CD4-positive, alpha-beta T cell (primary cell): ENCODE measurements around the gene IFT81. TPM values are rescaled to one million over a fixed set of nuclear protein-coding genes. Genes with fewer than 3 reads are reported as not detected.

Experiments
- ATAC-seq: fragments of 200-7000 bp; cut with Tn5 transposase; one replicate; pipeline ENCODE4 v1.10.0; 2022; ENCODE audit warnings: mild to moderate bottlenecking; ENCODE audit not compliant: poor library complexity
- CTCF ChIA-PET: fragments of 350-600 bp; sonication (Branson Sonifier 250); formaldehyde crosslinking; loops from one replicate; lab custom pipeline; 2021; ENCODE audit warnings: antibody characterized with exemption, inconsistent platforms; lab: Charles Lee
- POLR2A ChIA-PET: fragments of 350-600 bp; sonication (Branson Sonifier 250); formaldehyde crosslinking; loops from one replicate; lab custom pipeline; 2021; ENCODE audit warnings: antibody characterized with exemption, inconsistent platforms; lab: Charles Lee
- DNase-seq, 14 experiments: peaks; one replicate each; pipeline ENCODE4 v3.0.0-alpha.2; 2013 to 2020; ENCODE audit warnings: mixed read lengths in 2 of 14
- H3K27ac ChIP-seq, 2 donors: one replicate each; pipeline versions ENCODE4 v1.5.1 to v1.7.0; 2013; ENCODE audit warnings: low read length in 2 of 2, low read depth in 1 of 2, mild to moderate bottlenecking in 1 of 2
- H3K27me3 ChIP-seq, 2 experiments: 1 replicate in 1 of 2; 2 replicates in 1 of 2; pipeline versions ENCODE4 v1.6.1 to v1.7.0; 2013; ENCODE audit warnings: low read length in 2 of 2, control low read depth in 1 of 2, mild to moderate bottlenecking in 1 of 2, moderate library complexity in 1 of 2; ENCODE audit not compliant: insufficient read depth in 2 of 2, control insufficient read depth in 1 of 2
- H3K36me3 ChIP-seq: one replicate; pipeline ENCODE4 v1.6.1; 2013; ENCODE audit warnings: low read length, control low read depth; ENCODE audit not compliant: insufficient read depth
- H3K4me1 ChIP-seq: one replicate; pipeline ENCODE4 v1.6.1; 2013; ENCODE audit warnings: low read length, control low read depth; ENCODE audit not compliant: insufficient read depth
- H3K4me3 ChIP-seq: one replicate; pipeline ENCODE4 v1.5.1; 2013; ENCODE audit warnings: mild to moderate bottlenecking, low read length, moderate library complexity
- H3K9me3 ChIP-seq, 2 experiments: 1 replicate in 1 of 2; 2 replicates in 1 of 2; pipeline versions ENCODE4 v1.6.1 to v1.7.0; 2013; ENCODE audit warnings: low read length in 2 of 2, mild to moderate bottlenecking in 2 of 2, control low read depth in 1 of 2, moderate library complexity in 1 of 2; ENCODE audit not compliant: control insufficient read depth in 1 of 2, insufficient read depth in 1 of 2
- H3K27ac Mint-ChIP-seq: one replicate; pipeline ENCODE4 v1.8.0; 2020; ENCODE audit warnings: mixed read lengths
- H3K27me3 Mint-ChIP-seq: one replicate; pipeline ENCODE4 v1.8.0; 2021; ENCODE audit warnings: mixed read lengths
- H3K36me3 Mint-ChIP-seq: one replicate; pipeline ENCODE4 v1.8.0; 2021; ENCODE audit warnings: low read depth, mixed read lengths
- H3K4me1 Mint-ChIP-seq: one replicate; pipeline ENCODE4 v1.8.0; 2021; ENCODE audit warnings: low read depth, mixed read lengths
- H3K4me3 Mint-ChIP-seq: one replicate; pipeline ENCODE4 v1.8.0; 2020; ENCODE audit warnings: mild to moderate bottlenecking, mixed read lengths
- H3K9me3 Mint-ChIP-seq: one replicate; pipeline ENCODE4 v1.8.0; 2020; ENCODE audit warnings: mixed read lengths
- CTCF ChIP-seq: fragments of 200-600 bp; IDR thresholded peaks from one replicate; pipeline ENCODE4 v1.8.0; 2022; ENCODE audit warnings: antibody characterized with exemption, mild to moderate bottlenecking
- intact Hi-C, 2 experiments: fragments of 100-400 bp; cut with DNase I in 1 of 2; cut with micrococcal nuclease in 1 of 2; formaldehyde crosslinking; loops; one replicate each; pipeline versions ENCODE4 v1.15.1 to v1.9.0; 2023 to 2025; cut with DNase I, micrococcal nuclease
- total RNA-seq, 174 experiments: library from RNA in 2 of 174; stranded (reverse) in 2 of 174; gene quantifications; one replicate each; pipeline ENCODE4 v1.2.3 and lab custom pipeline; 2021 to 2026

Gene IFT81
- total RNA-seq, 2 experiments from 2014 or later, result 0.41 to 1.1 TPM

- ChIA-PET POLR2A (no interaction called here), CTCF (no interaction called here)
- Histone ChIP-seq H3K4me3 (no peak overlapping the region), H3K9me3 (no peaks in the 10 kb centered on the region), H3K27ac (no peak overlapping the region), H3K36me3 (no peaks in the 10 kb centered on the region), H3K4me1 (no peaks in the 10 kb centered on the region), H3K27me3 (no peaks in the 10 kb centered on the region)
- Mint-ChIP-seq H3K4me3 (no peak overlapping the region), H3K9me3 (peaks cover 2% of the 10 kb centered on the region), H3K27me3 (no peaks in the 10 kb centered on the region), H3K27ac (no peak overlapping the region), H3K4me1 (no peaks in the 10 kb centered on the region), H3K36me3 (no peaks in the 10 kb centered on the region)
- no peak for ATAC-seq
- intact Hi-C loops, result no loop called here
- TF ChIP-seq CTCF, result no peak
- DNase-seq, result no peak
These were observed 94.0 kb downstream of the IFT81 start for GRCh38 chr12:110217996-110218674.

- no peaks in the 10 kb centered on the region for H3K36me3 Mint-ChIP-seq
- H3K27me3 ChIP-seq, result no peaks in the 10 kb centered on the region
- H3K27me3 Mint-ChIP-seq, result no peaks in the 10 kb centered on the region
- no peak overlapping the region for H3K4me3 Mint-ChIP-seq
- H3K27ac ChIP-seq, result no peak overlapping the region
- intact Hi-C loops, result no loop called here
- no peak for DNase-seq
- no peaks in the 10 kb centered on the region for H3K9me3 Mint-ChIP-seq
- TF ChIP-seq CTCF, result no peak
- no peak overlapping the region for H3K27ac Mint-ChIP-seq
- ChIA-PET CTCF (interaction anchor here (1.2 kb wide), 1 partner anchor 84 kb away, joined by 3 read pairs; no protein-coding TSS in a partner anchor), POLR2A (no interaction called here)
- H3K9me3 ChIP-seq, result no peaks in the 10 kb centered on the region
- no peaks in the 10 kb centered on the region for H3K36me3 ChIP-seq
- ATAC-seq, result no peak
- H3K4me3 ChIP-seq, result no peak overlapping the region
- no peaks in the 10 kb centered on the region for H3K4me1 ChIP-seq
- no peaks in the 10 kb centered on the region for H3K4me1 Mint-ChIP-seq
These were observed 97.9 kb downstream of the IFT81 start for GRCh38 chr12:110222027-110222426.

GRCh38 chr12:110222433-110222832 lies 98.3 kb downstream of the IFT81 start:
- no peaks in the 10 kb centered on the region for H3K27me3 ChIP-seq
- intact Hi-C loops, result no loop called here
- no peaks in the 10 kb centered on the region for H3K4me1 ChIP-seq
- no peaks in the 10 kb centered on the region for H3K9me3 ChIP-seq
- no peaks in the 10 kb centered on the region for H3K36me3 ChIP-seq
- H3K9me3 Mint-ChIP-seq, result no peaks in the 10 kb centered on the region
- H3K27me3 Mint-ChIP-seq, result no peaks in the 10 kb centered on the region
- no peak for DNase-seq
- no peaks in the 10 kb centered on the region for H3K4me1 Mint-ChIP-seq
- no peak overlapping the region for H3K4me3 Mint-ChIP-seq
- H3K27ac ChIP-seq, result no peak overlapping the region
- ChIA-PET POLR2A (no interaction called here), CTCF (no interaction called here)
- no peak for TF ChIP-seq CTCF
- no peak for ATAC-seq
- no peak overlapping the region for H3K27ac Mint-ChIP-seq
- H3K4me3 ChIP-seq, result no peak overlapping the region
- H3K36me3 Mint-ChIP-seq, result no peaks in the 10 kb centered on the region
